Breast epithelium (tissue), 4 donors: ENCODE results near the gene PAN3. TPM values are rescaled to one million over a fixed set of nuclear protein-coding genes. Genes with fewer than 3 reads are reported as not detected.

Experiments used
- DNase-seq, 2 donors: peaks; one replicate each; pipeline ENCODE4 v3.0.0-alpha.2; 2019; ENCODE audit warnings: low spot score in 2 of 2
- H3K27ac ChIP-seq, 2 donors: fragments of 200-600 bp; sonication (generic) in 1 of 2; one replicate each; pipeline ENCODE4 v1.5.1; 2016 to 2019; ENCODE audit warnings: mild to moderate bottlenecking in 1 of 2
- H3K27me3 ChIP-seq, 2 donors: fragments of 200-600 bp; sonication (generic) in 1 of 2; one replicate each; pipeline versions ENCODE4 v1.5.1 to v1.6.0; 2017 to 2019; ENCODE audit warnings: control low read depth in 1 of 2, mild to moderate bottlenecking in 1 of 2
- H3K36me3 ChIP-seq: fragments of 200-600 bp; one replicate; pipeline ENCODE4 v1.5.1; 2019
- H3K4me1 ChIP-seq, 2 donors: fragments of 200-600 bp; sonication (generic); one replicate each; pipeline ENCODE4 v1.5.1; 2016 to 2019; ENCODE audit warnings: control low read depth in 1 of 2
- H3K4me3 ChIP-seq, 3 donors: fragments of 200-600 bp; sonication (generic); 1 replicate in 2 of 3; 2 replicates in 1 of 3; pipeline ENCODE4 v1.5.1; 2016 to 2019; ENCODE audit warnings: mild to moderate bottlenecking in 3 of 3, moderate library complexity in 2 of 3
- H3K9me3 ChIP-seq, 2 donors: fragments of 200-600 bp; sonication (generic) in 1 of 2; one replicate each; pipeline ENCODE4 v1.5.1; 2016 to 2019; ENCODE audit warnings: control low read depth in 1 of 2
- POLR2A ChIP-seq: fragments of 450-650 bp; IDR thresholded peaks from one replicate; pipeline ENCODE4 v1.6.1; 2016; ENCODE audit warnings: antibody characterized with exemption, mild to moderate bottlenecking, moderate library complexity
- POLR2AphosphoS5 ChIP-seq, 3 donors: sonication (generic); formaldehyde crosslinking; IDR thresholded peaks; one replicate each; pipeline ENCODE4 v1.6.1; 2017; ENCODE audit warnings: antibody characterized with exemption in 3 of 3
- intact Hi-C: fragments of 100-400 bp; cut with DNase I; formaldehyde crosslinking; loops from one replicate; pipeline ENCODE4 v1.15.1; 2023; ENCODE audit warnings: low total_unique reads
- total RNA-seq, 3 donors: library from RNA; depleted of rRNA; stranded (reverse); fragments of >200 nt; gene quantifications; one replicate each; pipeline ENCODE4 v1.1.0, GENCODE V29; 2016
- TF ChIP-seq, protein P1 (sequence below), 3 donors: fragments of 450-650 bp; IDR thresholded peaks; one replicate each; pipeline ENCODE4 v1.5.1; 2016 to 2017; ENCODE audit warnings: antibody characterized with exemption in 3 of 3, mild to moderate bottlenecking in 3 of 3, moderate library complexity in 3 of 3

The PAN3 gene
- total RNA-seq, 3 donors from 2014 or later, result 39.0 to 75.2 (median 50.8) TPM

DNA sequence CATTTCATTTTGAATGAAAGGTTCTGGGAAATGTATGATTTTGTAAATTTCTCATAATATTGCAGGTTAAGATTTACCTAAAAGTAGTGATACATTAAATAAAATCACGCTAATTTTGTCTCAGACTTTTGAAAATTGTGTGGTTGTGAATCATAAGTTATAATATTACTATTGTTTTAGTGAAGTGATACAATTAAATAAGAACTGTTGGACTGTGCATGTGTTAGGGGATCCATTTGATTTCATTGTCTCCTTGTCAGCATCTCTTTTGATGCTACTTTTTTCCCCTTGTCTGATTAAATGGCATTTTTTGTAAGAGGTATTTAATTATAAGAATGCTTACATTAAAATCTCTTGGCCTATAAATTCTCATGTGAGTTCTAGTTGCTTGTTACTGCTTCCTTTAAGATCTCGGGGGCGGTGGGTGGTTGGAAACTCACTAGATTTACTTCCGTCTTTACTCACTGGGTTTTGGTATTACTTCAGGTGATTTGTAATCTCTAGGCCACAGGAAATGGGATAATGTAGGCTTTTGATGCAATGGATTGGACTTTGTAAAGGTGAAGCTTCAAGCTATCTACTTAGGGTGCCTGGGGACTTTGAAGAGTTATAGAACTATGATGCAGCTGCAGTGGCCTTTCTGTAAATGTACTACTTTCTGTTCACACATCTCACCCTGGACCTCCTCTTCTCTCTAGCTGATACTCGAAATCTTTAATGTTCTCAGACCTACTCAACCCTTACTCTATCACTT is 66.5 kb downstream of the PAN3 start:
- H3K9me3 ChIP-seq, result no peaks in the 10 kb centered on the region
- no peak overlapping the region for H3K4me3 ChIP-seq
- no peaks in the 10 kb centered on the region for H3K36me3 ChIP-seq
- TF ChIP-seq, protein P1, sequence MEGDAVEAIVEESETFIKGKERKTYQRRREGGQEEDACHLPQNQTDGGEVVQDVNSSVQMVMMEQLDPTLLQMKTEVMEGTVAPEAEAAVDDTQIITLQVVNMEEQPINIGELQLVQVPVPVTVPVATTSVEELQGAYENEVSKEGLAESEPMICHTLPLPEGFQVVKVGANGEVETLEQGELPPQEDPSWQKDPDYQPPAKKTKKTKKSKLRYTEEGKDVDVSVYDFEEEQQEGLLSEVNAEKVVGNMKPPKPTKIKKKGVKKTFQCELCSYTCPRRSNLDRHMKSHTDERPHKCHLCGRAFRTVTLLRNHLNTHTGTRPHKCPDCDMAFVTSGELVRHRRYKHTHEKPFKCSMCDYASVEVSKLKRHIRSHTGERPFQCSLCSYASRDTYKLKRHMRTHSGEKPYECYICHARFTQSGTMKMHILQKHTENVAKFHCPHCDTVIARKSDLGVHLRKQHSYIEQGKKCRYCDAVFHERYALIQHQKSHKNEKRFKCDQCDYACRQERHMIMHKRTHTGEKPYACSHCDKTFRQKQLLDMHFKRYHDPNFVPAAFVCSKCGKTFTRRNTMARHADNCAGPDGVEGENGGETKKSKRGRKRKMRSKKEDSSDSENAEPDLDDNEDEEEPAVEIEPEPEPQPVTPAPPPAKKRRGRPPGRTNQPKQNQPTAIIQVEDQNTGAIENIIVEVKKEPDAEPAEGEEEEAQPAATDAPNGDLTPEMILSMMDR (IDR thresholded peaks at IDR 0.05), result no peak
- TF ChIP-seq POLR2A (no peak), POLR2AphosphoS5 (IDR thresholded peaks at IDR 0.05) (no peak)
- no peaks in the 10 kb centered on the region for H3K27me3 ChIP-seq
- H3K4me1 ChIP-seq, result no peaks in the 10 kb centered on the region
- intact Hi-C loops, result loop anchor here (10.0 kb wide), 1 partner anchor 640 kb away; no protein-coding TSS in a partner anchor
- no peak overlapping the region for H3K27ac ChIP-seq
- no peak for DNase-seq

DNA sequence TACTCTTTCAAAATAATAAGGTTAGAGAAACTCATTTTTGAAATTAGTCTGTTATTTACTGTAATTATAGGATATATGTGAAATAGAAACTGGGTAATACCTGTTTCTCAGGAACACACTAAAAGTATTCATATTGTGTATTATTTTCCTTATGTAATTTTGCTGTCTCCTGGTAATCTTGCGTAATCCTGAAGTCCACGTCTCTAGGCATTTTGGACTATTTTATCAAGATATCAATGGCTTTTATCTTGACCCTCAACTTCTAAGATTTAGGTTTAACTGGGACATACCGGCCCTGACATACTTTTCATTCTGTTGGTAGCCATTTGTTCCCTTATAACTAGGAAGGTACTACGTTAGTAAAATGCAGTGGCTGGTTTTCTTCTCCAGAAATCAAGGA is 80.3 kb downstream of the PAN3 start:
- no peaks in the 10 kb centered on the region for H3K4me1 ChIP-seq
- no peaks in the 10 kb centered on the region for H3K27me3 ChIP-seq
- no peak overlapping the region for H3K4me3 ChIP-seq
- H3K27ac ChIP-seq, result no peak overlapping the region
- DNase-seq, result no peak
- H3K9me3 ChIP-seq, result no peaks in the 10 kb centered on the region
- peaks cover 3% of the 10 kb centered on the region for H3K36me3 ChIP-seq
- intact Hi-C loops, result no loop called here
- TF ChIP-seq POLR2A, result no peak
- TF ChIP-seq, protein P1 (IDR thresholded peaks at IDR 0.05), result no peak
- TF ChIP-seq POLR2AphosphoS5 (IDR thresholded peaks at IDR 0.05), result no peak

DNA sequence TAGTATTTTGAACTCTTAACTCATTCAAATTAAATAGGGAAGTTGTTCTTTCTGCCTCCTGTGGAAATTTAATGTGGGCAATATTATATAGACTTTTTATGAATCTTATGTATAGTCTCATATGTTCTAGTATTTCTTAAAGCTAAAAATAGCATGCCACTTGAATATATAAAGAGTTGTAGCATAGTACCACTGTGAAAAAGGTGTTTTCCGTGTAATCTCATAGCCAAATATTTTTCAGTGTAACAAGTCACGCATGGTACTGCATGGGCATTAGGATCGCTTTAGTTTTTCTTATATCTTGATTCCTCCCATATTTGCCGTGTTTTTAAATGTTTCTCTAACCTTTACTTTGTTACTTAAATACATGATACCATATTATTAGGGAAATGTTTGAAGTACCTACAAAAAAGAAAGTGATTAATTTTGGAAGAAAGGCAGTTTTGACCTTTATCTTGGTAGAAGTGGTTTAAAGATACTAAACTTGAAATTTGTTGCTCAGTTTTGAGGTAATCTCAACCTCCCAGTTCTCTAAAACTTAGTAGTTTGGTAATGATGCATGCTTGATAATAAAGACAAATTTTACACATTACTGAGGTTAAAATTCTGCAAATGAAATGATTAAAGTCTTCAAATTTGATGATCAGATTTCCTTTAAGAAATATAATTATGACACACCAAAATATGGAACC is 81.2 kb downstream of the PAN3 start:
- intact Hi-C loops, result no loop called here
- TF ChIP-seq, protein P1 (IDR thresholded peaks at IDR 0.05), result no peak
- TF ChIP-seq POLR2AphosphoS5 (IDR thresholded peaks at IDR 0.05) (no peak), POLR2A (no peak)
- H3K4me1 ChIP-seq, result no peaks in the 10 kb centered on the region
- H3K27me3 ChIP-seq, result no peaks in the 10 kb centered on the region
- H3K36me3 ChIP-seq, result peaks cover 3% of the 10 kb centered on the region
- H3K4me3 ChIP-seq, result no peak overlapping the region
- no peak for DNase-seq
- H3K9me3 ChIP-seq, result no peaks in the 10 kb centered on the region
- H3K27ac ChIP-seq, result no peak overlapping the region

DNA sequence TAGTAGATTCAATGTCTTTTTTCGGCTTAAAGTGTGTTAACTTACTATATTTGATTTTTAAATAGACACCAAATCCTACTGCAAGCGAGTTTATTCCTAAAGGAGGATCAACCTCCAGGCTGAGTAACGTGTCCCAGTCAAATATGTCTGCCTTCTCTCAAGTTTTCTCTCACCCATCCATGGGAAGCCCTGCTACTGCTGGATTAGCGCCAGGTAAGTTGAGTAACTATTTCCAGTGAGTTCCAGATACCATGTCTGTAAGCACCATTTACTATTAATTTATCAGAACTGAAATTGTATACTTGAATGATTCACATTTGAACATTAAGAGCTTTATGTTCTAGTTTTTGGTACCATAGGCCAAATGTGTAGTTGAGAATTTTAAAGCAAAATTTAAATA is 81.8 kb downstream of the PAN3 start:
- no peaks in the 10 kb centered on the region for H3K9me3 ChIP-seq
- no peak overlapping the region for H3K27ac ChIP-seq
- peaks cover 3% of the 10 kb centered on the region for H3K36me3 ChIP-seq
- no peaks in the 10 kb centered on the region for H3K4me1 ChIP-seq
- DNase-seq, result no peak
- no peaks in the 10 kb centered on the region for H3K27me3 ChIP-seq
- H3K4me3 ChIP-seq, result no peak overlapping the region
- intact Hi-C loops, result no loop called here
- TF ChIP-seq POLR2A (no peak), POLR2AphosphoS5 (IDR thresholded peaks at IDR 0.05) (no peak)
- TF ChIP-seq, protein P1 (IDR thresholded peaks at IDR 0.05), result no peak
